Renal cortex interstitium (tissue), 15 donors: ENCODE data around the gene CAMSAP1. TPM values are rescaled to one million over a fixed set of nuclear protein-coding genes. Genes with fewer than 3 reads are reported as not detected.
"Not testable (repeated sequence)": the region's sequence is repeated elsewhere in the genome, so short reads cannot be mapped to it uniquely, and the experiment has no call there.

Experiments
- DNase-seq, 11 donors: peaks; one replicate each; pipeline ENCODE4 v3.0.0-alpha.2; 2013; ENCODE audit warnings: low read depth in 9 of 11, low spot score in 4 of 11; ENCODE audit errors: extremely low read depth in 1 of 11
- long read RNA-seq, 16 experiments: transcript quantifications; one replicate each; lab custom pipeline, GENCODE V29; 2026
- polyA plus RNA-seq, 3 donors: library from polyadenylated mRNA; unstranded; fragments of 120-200 nt; gene quantifications; one replicate each; pipeline ENCODE4 v1.2.1, GENCODE V29; 2013; ENCODE audit not compliant: insufficient read length in 3 of 3

Gene CAMSAP1, protein sequence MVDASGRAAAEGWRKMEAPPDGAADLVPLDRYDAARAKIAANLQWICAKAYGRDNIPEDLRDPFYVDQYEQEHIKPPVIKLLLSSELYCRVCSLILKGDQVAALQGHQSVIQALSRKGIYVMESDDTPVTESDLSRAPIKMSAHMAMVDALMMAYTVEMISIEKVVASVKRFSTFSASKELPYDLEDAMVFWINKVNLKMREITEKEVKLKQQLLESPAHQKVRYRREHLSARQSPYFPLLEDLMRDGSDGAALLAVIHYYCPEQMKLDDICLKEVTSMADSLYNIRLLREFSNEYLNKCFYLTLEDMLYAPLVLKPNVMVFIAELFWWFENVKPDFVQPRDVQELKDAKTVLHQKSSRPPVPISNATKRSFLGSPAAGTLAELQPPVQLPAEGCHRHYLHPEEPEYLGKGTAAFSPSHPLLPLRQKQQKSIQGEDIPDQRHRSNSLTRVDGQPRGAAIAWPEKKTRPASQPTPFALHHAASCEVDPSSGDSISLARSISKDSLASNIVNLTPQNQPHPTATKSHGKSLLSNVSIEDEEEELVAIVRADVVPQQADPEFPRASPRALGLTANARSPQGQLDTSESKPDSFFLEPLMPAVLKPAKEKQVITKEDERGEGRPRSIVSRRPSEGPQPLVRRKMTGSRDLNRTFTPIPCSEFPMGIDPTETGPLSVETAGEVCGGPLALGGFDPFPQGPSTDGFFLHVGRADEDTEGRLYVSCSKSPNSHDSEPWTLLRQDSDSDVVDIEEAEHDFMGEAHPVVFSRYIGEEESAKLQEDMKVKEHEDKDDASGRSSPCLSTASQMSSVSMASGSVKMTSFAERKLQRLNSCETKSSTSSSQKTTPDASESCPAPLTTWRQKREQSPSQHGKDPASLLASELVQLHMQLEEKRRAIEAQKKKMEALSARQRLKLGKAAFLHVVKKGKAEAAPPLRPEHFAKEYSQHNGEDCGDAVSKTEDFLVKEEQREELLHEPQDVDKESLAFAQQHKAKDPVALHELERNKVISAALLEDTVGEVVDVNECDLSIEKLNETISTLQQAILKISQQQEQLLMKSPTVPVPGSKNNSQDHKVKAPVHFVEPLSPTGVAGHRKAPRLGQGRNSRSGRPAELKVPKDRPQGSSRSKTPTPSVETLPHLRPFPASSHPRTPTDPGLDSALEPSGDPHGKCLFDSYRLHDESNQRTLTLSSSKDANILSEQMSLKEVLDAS (N-terminal part only)
- 10 to 100 TPM; 23.4 to 26.8 (median 26.5) TPM for polyA plus RNA-seq
- long read RNA-seq, donor 1: 0 reads
- long read RNA-seq, donor 2: 0 reads
- long read RNA-seq, donor 3, full-length matches to known transcripts: 1 of 1 reads
- long read RNA-seq, donor 3, partial matches to known transcripts: 0 of 1 reads
- long read RNA-seq, donor 3, other reads (novel, unspliced or antisense): 0 of 1 reads
- long read RNA-seq, donor 4: 0 reads
- long read RNA-seq, donor 5: 0 reads
- long read RNA-seq, donor 6: 0 reads
- long read RNA-seq, donor 7, partial matches to known transcripts: 5 of 6 reads
- long read RNA-seq, donor 7, other reads (novel, unspliced or antisense): 0 of 6 reads
- long read RNA-seq, donor 8, full-length matches to known transcripts: 1 of 7 reads
- long read RNA-seq, donor 8, partial matches to known transcripts: 6 of 7 reads
- long read RNA-seq, donor 8, other reads (novel, unspliced or antisense): 0 of 7 reads
- long read RNA-seq, donor 9, partial matches to known transcripts: 0 of 1 reads
- long read RNA-seq, donor 9, other reads (novel, unspliced or antisense): 0 of 1 reads
- long read RNA-seq, donor 10: 0 reads
- long read RNA-seq, donor 11, full-length matches to known transcripts: 1 of 1 reads
- long read RNA-seq, donor 11, partial matches to known transcripts: 0 of 1 reads
- long read RNA-seq, donor 11, other reads (novel, unspliced or antisense): 0 of 1 reads
- long read RNA-seq, donor 12, partial matches to known transcripts: 0 of 1 reads
- long read RNA-seq, donor 12, other reads (novel, unspliced or antisense): 0 of 1 reads
- long read RNA-seq, donor 13: 0 reads
- long read RNA-seq, donor 14: 0 reads
- long read RNA-seq, donor 15: 0 reads
- long read RNA-seq, donor 16, full-length matches to known transcripts: 3 of 18 reads
- long read RNA-seq, donor 16, partial matches to known transcripts: 15 of 18 reads
- long read RNA-seq, donor 16, other reads (novel, unspliced or antisense): 0 of 18 reads

- DNase-seq: peak; percentile 78 to 93 (median 91)
Measured at GRCh38 chr9:135907431-135908092, at the start of gene CAMSAP1. Gene CAMSAP1, minus strand, starts transcription at chr9:135907546. Its CDS starts 387 bp downstream, at chr9:135907159.

DNA sequence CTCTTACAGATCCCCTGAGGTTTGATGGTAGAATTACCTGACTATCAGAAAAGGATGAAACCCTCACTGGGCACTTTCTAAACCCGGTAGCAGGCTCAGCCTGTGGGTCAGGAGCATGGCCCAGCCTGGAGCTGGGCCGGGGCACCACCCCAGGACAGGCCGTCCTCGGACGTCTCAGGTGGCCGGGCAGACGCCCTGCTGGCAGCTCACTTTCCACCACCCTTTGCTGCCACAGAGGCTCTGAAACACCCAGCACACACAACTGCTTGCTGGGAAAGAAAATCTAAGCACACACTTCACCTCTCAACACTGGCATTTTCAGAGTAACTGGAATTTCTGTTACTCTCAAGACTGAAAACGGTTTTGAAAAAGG, 49.4 kb upstream of the CAMSAP1 start:
- no peak for DNase-seq

- DNase-seq: no peak
Measured at GRCh38 chr9:135955934-135956801, 48.8 kb upstream of the CAMSAP1 start.

- no peak for DNase-seq
Measured at GRCh38 chr9:135952664-135953206, 45.4 kb upstream of the CAMSAP1 start.

DNA sequence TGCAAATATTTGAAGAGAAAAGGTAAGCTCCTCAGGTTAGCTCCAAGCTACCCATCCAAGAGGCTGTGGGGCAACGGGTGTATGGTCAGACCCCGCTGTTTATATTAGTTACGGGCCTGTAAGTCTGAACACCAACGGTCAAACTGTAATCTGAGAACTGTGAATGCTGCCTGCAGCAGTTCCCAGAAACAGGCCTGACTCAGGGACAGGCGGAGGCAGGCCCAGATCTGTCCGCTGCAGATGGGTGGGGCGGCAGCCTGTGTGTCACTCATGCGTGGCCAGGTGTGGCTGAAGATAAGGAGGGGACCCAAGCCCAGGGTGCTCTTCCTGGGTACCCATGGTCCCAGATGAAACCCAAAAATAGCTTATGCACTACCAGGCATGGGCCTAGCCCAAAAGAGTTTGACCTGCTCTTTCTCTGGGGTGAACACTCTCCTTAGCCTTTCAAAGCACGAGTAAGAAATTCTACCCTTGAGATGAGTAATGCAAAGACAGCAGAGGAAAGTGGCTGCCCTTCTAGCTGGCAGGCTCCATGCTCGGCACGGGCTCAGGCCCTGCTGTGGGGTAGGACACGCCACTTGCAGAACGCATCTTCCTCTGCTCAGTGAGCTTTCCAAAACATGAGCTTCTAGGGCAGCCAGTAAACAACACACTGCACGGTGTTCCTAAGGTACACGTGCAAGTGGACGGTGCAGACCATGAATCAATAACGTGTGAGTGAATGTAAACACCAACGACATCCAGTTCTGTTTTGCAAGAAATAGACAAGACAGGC, 44.7 kb upstream of the CAMSAP1 start:
- peak in 6 of 11 donors; percentile 35 to 70 (median 63) for DNase-seq

DNA sequence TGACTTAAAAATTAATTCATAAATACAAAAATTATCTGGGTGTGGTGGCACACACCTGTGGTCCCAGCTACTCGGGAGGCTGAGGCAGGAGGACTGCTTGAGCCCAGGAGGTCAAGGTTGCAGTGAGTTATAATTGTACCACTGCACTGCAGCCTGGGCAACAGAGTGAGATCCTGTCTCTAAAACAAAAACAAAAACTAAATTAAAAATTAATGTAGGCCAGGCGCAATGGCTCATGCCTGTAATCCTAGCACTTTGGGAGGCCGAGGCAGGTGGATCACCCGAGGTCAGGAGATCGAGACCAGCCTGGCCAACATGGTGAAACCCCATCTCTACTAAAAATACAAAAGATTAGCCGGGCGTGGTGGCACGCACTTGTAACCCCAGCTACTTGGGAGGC, 44.0 kb upstream of the CAMSAP1 start:
- not testable (repeated sequence) for DNase-seq

DNA sequence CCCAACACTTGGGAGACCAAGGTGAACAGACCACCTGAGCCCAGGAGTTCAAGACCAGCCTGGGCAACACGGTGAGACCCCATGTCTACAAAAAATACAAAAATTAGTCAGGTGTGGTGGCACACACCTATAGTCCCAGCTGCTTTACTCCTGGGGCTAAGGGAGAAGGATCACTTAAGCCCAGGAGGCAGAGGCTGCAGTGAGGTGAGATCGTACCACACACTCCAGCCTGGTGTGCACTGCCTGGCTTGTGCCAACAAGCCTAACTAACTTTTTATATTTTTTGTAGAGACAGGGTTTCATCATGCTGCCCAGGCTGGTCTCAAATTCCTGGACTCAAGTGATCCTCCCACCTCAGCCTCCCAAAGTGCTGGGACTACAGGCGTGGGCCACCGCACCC, 43.5 kb upstream of the CAMSAP1 start:
- DNase-seq: not testable (repeated sequence)

GRCh38 chr9:135950135-135950682, 42.9 kb upstream of the CAMSAP1 start:
- no peak for DNase-seq

- DNase-seq: no peak
Measured at GRCh38 chr9:135949501-135950134, 42.3 kb upstream of the CAMSAP1 start.

DNA sequence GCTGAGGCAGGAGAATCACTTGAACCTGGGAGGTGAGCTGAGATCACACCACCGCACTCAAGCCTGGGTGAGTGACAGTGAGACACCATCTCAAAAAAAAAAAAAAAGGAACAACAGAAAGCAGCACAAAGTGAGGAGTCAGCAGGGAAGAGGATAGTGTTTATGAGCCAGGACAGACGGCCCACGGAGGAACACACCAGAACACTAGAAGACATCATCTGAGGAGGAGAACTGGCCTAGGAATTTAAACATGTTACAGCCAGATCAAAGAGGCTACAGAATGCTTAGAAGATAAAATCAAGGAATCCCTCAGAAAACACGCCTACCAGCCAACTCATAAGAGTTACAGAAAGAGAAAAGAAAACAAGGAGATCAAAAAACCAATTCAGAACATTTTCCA, 41.6 kb upstream of the CAMSAP1 start:
- no peak for DNase-seq

- DNase-seq: no peak
Measured at GRCh38 chr9:135948446-135948845, 41.1 kb upstream of the CAMSAP1 start.

DNA sequence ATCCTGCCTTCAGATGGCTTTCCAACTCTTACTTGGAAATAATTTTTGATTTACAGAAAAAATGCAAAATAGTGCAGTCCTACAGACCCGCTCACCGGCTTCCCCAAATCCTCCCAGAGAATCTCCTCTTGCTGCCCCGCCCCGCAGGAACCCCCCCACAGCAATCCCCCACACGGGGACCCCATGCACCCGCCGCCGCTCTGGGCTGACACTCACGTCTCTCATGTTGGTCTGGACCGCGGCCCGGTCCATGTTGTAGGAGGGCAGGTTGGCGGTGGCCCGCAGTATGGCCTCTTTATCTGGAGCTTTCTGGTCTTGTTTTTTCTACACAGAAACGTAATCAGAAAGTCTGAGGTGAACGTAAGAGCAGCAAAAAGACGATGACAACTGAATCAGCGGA, 40.2 kb upstream of the CAMSAP1 start:
- DNase-seq: no peak

DNA sequence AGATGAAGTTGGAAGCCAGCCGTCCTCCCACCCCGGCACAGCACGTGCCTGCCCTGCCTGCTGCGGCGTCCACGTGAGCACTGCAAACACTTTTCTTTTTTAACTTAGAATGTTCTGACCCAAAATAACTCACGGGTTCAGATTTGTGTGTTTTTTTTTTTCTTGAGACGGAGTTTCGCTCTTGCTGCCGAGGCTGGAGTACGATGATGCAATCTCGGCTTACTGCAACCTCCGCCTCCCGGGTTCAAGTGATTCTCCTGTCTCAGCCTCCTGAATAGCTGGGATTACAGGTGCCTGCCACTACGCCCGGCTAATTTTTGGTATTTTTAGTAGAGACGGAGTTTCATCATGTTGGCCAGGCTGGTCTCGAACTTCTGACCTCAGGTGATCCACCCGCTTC, 39.8 kb upstream of the CAMSAP1 start:
- not testable (repeated sequence) for DNase-seq

DNA sequence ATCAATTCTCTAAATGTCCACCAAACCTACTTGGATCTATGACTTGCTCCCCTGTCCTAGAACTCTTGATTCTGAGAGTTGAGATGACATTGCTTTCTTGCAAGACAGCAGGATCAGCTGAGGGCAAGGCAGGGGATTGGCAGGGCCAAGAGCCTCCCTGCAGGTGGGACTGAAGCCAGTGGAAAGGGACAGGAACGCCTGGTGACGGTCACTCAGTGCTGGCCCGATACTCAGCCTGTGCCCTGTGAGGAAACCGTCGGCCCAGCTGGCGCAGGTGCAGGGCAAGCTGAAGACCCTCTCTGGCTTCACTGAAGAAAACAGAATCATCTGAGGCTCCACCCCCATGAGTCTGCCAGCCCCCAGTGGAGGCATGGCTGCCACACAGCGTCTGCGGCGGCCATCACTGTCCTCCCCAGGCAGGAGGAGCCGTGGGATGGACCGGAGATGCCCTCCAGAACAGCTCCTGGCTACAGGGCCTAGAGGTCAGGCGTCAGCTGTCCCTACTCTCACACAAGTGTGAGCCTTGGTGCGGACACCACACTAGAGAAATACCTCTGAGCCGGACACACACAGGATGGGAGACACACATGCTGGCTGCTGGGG, 39.1 kb upstream of the CAMSAP1 start:
- no peak for DNase-seq
